ENCODE measurements around the gene SDCCAG8.

- TF ChIP-seq, protein P1, sequence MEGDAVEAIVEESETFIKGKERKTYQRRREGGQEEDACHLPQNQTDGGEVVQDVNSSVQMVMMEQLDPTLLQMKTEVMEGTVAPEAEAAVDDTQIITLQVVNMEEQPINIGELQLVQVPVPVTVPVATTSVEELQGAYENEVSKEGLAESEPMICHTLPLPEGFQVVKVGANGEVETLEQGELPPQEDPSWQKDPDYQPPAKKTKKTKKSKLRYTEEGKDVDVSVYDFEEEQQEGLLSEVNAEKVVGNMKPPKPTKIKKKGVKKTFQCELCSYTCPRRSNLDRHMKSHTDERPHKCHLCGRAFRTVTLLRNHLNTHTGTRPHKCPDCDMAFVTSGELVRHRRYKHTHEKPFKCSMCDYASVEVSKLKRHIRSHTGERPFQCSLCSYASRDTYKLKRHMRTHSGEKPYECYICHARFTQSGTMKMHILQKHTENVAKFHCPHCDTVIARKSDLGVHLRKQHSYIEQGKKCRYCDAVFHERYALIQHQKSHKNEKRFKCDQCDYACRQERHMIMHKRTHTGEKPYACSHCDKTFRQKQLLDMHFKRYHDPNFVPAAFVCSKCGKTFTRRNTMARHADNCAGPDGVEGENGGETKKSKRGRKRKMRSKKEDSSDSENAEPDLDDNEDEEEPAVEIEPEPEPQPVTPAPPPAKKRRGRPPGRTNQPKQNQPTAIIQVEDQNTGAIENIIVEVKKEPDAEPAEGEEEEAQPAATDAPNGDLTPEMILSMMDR (IDR thresholded peaks at IDR 0.05): no peak
- TF ChIP-seq POLR2A (IDR thresholded peaks at IDR 0.05): no peak
Measured at GRCh38 chr1:243217349-243217748, 38.5 kb upstream of the SDCCAG8 start.
